Prostate gland (tissue), 2 donors: Measurements from ENCODE around the gene ATP13A2.

Experiments used
- POLR2A ChIP-seq: fragments of 450-650 bp; IDR thresholded peaks from one replicate; pipeline ENCODE4 v1.6.1; 2016; ENCODE audit warnings: antibody characterized with exemption, mild to moderate bottlenecking
- POLR2AphosphoS5 ChIP-seq: sonication (generic); formaldehyde crosslinking; IDR thresholded peaks from one replicate; pipeline ENCODE4 v1.6.1; 2017; ENCODE audit warnings: antibody characterized with exemption
- TF ChIP-seq, protein P1 (sequence below), 4 experiments: fragments of 200-600 bp in 2 of 4; fragments of 450-650 bp in 2 of 4; sonication (generic) in 2 of 4; IDR thresholded peaks; 1 replicate in 3 of 4; 2 replicates in 1 of 4; pipeline ENCODE4 v1.5.1; 2016 to 2019; ENCODE audit warnings: antibody characterized with exemption in 4 of 4, mild to moderate bottlenecking in 2 of 4, moderate library complexity in 2 of 4

DNA sequence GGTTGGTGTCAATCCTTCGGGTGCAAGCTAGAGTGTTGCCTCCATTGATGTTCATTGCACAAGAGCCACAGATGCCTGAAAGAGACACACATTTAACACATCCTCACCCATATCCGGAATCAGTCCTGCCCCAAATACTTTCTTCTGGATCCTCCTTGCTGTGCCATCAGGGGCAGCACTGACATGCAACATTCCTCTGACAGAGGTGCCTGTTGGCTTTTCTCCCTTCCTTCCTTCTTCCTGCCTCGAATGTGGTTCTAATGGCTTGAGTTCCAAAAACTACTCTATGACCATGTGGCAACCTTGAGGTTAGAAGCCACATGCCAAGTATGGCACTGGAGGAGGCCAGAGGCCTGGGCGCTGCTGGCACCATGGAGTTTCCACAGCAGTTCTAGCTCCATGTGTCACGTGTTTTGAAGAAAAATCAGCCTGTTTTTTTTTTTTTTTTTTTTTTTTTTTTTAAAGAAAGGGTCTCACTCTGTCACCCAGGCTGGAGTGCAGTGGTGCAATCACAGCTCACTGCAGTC is 17.0 kb upstream of the ATP13A2 start:
- TF ChIP-seq, protein P1, sequence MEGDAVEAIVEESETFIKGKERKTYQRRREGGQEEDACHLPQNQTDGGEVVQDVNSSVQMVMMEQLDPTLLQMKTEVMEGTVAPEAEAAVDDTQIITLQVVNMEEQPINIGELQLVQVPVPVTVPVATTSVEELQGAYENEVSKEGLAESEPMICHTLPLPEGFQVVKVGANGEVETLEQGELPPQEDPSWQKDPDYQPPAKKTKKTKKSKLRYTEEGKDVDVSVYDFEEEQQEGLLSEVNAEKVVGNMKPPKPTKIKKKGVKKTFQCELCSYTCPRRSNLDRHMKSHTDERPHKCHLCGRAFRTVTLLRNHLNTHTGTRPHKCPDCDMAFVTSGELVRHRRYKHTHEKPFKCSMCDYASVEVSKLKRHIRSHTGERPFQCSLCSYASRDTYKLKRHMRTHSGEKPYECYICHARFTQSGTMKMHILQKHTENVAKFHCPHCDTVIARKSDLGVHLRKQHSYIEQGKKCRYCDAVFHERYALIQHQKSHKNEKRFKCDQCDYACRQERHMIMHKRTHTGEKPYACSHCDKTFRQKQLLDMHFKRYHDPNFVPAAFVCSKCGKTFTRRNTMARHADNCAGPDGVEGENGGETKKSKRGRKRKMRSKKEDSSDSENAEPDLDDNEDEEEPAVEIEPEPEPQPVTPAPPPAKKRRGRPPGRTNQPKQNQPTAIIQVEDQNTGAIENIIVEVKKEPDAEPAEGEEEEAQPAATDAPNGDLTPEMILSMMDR (IDR thresholded peaks at IDR 0.05), result no peak
- TF ChIP-seq POLR2A (no peak), POLR2AphosphoS5 (no peak)
